HepG2 (cell line): Measurements from ENCODE around the gene BCAM. TPM values are rescaled to one million over a fixed set of nuclear protein-coding genes. Genes with fewer than 3 reads are reported as not detected.

Experiments used
- BCL6 ChIP-seq: IDR thresholded peaks from 2 replicates; pipeline ENCODE4 v1.6.1; 2016; ENCODE audit warnings: missing genetic modification reagents, missing compliant biosample characterization
- EP300 ChIP-seq, 3 experiments: sonication (generic) in 1 of 3; formaldehyde crosslinking in 1 of 3; IDR thresholded peaks; 2 replicates each; pipeline versions ENCODE4 v1.5.1 to v1.6.1; 2011 to 2020; ENCODE audit warnings: low read depth in 2 of 3, low read length in 2 of 3, borderline replicate concordance in 1 of 3, improper control_type of control experiment in 1 of 3, mild to moderate bottlenecking in 1 of 3, missing genetic modification reagents in 1 of 3, moderate library complexity in 1 of 3
- HNRNPH1 ChIP-seq: fragments of 200-400 bp; formaldehyde crosslinking; optimal IDR thresholded peaks from 2 replicates; pipeline ENCODE3; 2017; ENCODE audit warnings: mild to moderate bottlenecking, low read depth, low read length
- KDM3A ChIP-seq: IDR thresholded peaks from 2 replicates; pipeline ENCODE4 v1.6.1; 2018; ENCODE audit warnings: low read depth, missing compliant biosample characterization
- MAFK ChIP-seq, 2 experiments: IDR thresholded peaks in 1 of 2; conservative IDR thresholded peaks in 1 of 2; 2 replicates each; pipeline ENCODE4 v1.6.1; 2011; ENCODE audit warnings: improper control_type of control experiment in 2 of 2, low read length in 2 of 2
- RAD51 ChIP-seq: fragments of 450-650 bp; IDR thresholded peaks from 2 replicates; pipeline ENCODE4 v1.6.1; 2016; ENCODE audit warnings: borderline replicate concordance
- SIX1 ChIP-seq: sonication (generic); formaldehyde crosslinking; IDR thresholded peaks from 2 replicates; pipeline ENCODE4 v1.4.0; 2020; ENCODE audit warnings: missing genetic modification reagents, borderline replicate concordance
- SMAD1 ChIP-seq: sonication (generic); formaldehyde crosslinking; IDR thresholded peaks from 2 replicates; pipeline ENCODE4 v1.4.0; 2020; ENCODE audit warnings: missing genetic modification reagents, low read depth, mild to moderate bottlenecking, borderline replicate concordance
- SRF ChIP-seq: IDR thresholded peaks from 2 replicates; pipeline ENCODE4 v1.6.1; 2011; ENCODE audit warnings: mild to moderate bottlenecking, low read depth, low read length, moderate library complexity
- YEATS4 ChIP-seq: sonication (generic); formaldehyde crosslinking; IDR thresholded peaks from 2 replicates; pipeline ENCODE4 v1.4.0; 2020; ENCODE audit warnings: missing genetic modification reagents, borderline replicate concordance
- YY1 ChIP-seq: IDR thresholded peaks from 2 replicates; pipeline ENCODE4 v1.6.1; 2011; ENCODE audit warnings: low read length, low read depth, moderate library complexity, mild to moderate bottlenecking; ENCODE audit not compliant: insufficient read depth, insufficient replicate concordance
- ZNF282 ChIP-seq: fragments of 450-650 bp; IDR thresholded peaks from 2 replicates; pipeline ENCODE4 v1.6.1; 2018; ENCODE audit not compliant: partially characterized antibody
- ZNF674 ChIP-seq: sonication (generic); formaldehyde crosslinking; IDR thresholded peaks from 2 replicates; pipeline ENCODE4 v1.5.0; 2020; ENCODE audit warnings: low read depth, mild to moderate bottlenecking, missing genetic modification reagents
- ZNF788 ChIP-seq: sonication (generic); formaldehyde crosslinking; IDR thresholded peaks from 2 replicates; pipeline ENCODE4 v1.5.0; 2020; ENCODE audit warnings: mild to moderate bottlenecking, missing genetic modification reagents, borderline replicate concordance
- ZNF790 ChIP-seq: sonication (generic); formaldehyde crosslinking; IDR thresholded peaks from 2 replicates; pipeline ENCODE4 v1.8.0; 2022; ENCODE audit warnings: missing genetic modification reagents, mild to moderate bottlenecking, borderline replicate concordance
- polyA plus RNA-seq, 8 experiments: library from polyadenylated mRNA; depleted of rRNA in 3 of 8; stranded (reverse) in 7 of 8; unstranded in 1 of 8; fragments of >200 nt; fragmentation: Illumina TruSeq in 4 of 8; extraction: Trizol in 4 of 8; gene quantifications; 2 replicates each; pipeline versions ENCODE4 v1.2.1 to v1.2.3, GENCODE V29; 2011 to 2016; ENCODE audit warnings: low read depth in 4 of 8, missing spikeins in 1 of 8, mixed read lengths in 1 of 8; ENCODE audit not compliant: insufficient read depth in 1 of 8
- total RNA-seq, 5 experiments: library from RNA; depleted of rRNA; stranded (reverse); fragments of >200 nt; fragmentation: Illumina TruSeq; extraction: Trizol; gene quantifications; 2 replicates each; pipeline ENCODE4 v1.2.3, GENCODE V29; 2016; ENCODE audit warnings: low read depth in 1 of 5
- TF ChIP-seq, protein P1 (sequence below): sonication (generic); formaldehyde crosslinking; IDR thresholded peaks from 2 replicates; pipeline ENCODE4 v1.4.0; 2020; ENCODE audit warnings: missing genetic modification reagents
- TF ChIP-seq, protein P2 (sequence below): IDR thresholded peaks from 2 replicates; pipeline ENCODE4 v1.6.1; 2012; ENCODE audit warnings: inconsistent platforms
- TF ChIP-seq, protein P3 (sequence below): sonication (generic); formaldehyde crosslinking; IDR thresholded peaks from 2 replicates; pipeline ENCODE4 v1.4.0; 2020; ENCODE audit warnings: missing genetic modification reagents, mild to moderate bottlenecking, borderline replicate concordance
- TF ChIP-seq, protein P4 (sequence below): IDR thresholded peaks from 2 replicates; pipeline ENCODE4 v1.6.1; 2018; ENCODE audit warnings: missing genetic modification reagents, mild to moderate bottlenecking, missing compliant biosample characterization
- TF ChIP-seq, protein P5 (sequence below): sonication (generic); formaldehyde crosslinking; IDR thresholded peaks from 2 replicates; pipeline ENCODE4 v1.4.0; 2020; ENCODE audit warnings: missing genetic modification reagents

Gene BCAM
- total and polyA plus RNA-seq, 2 of the 13 experiments (the other 11 are each of a cell fraction or from before 2014, with no cell fraction given), result 51.2 to 62.7 TPM

DNA sequence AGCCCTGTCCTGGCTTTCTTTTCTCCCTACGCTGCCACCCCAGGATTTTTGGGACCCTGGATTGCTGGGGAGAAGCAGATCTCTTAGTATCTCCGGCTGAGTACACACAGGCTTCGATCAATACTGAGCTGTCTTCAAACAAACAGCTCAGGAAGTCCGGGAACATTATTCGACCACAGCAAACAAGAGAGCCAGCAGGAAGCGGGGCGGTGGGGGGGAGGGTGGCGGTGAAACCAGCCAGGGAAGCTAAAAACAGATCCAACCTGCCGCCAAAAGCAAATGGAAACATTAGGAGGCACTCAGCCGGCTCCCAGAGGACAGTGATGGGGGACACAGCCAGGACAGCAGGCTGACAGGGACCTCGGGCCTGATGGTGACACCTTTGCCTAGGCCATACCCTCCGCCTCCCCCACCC, 12.2 kb upstream of the BCAM start (continued):
- TF ChIP-seq, protein P1, sequence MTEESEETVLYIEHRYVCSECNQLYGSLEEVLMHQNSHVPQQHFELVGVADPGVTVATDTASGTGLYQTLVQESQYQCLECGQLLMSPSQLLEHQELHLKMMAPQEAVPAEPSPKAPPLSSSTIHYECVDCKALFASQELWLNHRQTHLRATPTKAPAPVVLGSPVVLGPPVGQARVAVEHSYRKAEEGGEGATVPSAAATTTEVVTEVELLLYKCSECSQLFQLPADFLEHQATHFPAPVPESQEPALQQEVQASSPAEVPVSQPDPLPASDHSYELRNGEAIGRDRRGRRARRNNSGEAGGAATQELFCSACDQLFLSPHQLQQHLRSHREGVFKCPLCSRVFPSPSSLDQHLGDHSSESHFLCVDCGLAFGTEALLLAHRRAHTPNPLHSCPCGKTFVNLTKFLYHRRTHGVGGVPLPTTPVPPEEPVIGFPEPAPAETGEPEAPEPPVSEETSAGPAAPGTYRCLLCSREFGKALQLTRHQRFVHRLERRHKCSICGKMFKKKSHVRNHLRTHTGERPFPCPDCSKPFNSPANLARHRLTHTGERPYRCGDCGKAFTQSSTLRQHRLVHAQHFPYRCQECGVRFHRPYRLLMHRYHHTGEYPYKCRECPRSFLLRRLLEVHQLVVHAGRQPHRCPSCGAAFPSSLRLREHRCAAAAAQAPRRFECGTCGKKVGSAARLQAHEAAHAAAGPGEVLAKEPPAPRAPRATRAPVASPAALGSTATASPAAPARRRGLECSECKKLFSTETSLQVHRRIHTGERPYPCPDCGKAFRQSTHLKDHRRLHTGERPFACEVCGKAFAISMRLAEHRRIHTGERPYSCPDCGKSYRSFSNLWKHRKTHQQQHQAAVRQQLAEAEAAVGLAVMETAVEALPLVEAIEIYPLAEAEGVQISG (CRISPR knock-in tag), result peak; percentile 56
- no peak for TF ChIP-seq HNRNPH1
- no peak for TF ChIP-seq ZNF282
- peak; percentile 71; the same call in 1 of the 2 replicates for TF ChIP-seq SMAD1
- TF ChIP-seq, protein P2, sequence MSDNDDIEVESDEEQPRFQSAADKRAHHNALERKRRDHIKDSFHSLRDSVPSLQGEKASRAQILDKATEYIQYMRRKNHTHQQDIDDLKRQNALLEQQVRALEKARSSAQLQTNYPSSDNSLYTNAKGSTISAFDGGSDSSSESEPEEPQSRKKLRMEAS, result peak; percentile 40; the same call in 1 of the 2 replicates
- TF ChIP-seq, protein P3, sequence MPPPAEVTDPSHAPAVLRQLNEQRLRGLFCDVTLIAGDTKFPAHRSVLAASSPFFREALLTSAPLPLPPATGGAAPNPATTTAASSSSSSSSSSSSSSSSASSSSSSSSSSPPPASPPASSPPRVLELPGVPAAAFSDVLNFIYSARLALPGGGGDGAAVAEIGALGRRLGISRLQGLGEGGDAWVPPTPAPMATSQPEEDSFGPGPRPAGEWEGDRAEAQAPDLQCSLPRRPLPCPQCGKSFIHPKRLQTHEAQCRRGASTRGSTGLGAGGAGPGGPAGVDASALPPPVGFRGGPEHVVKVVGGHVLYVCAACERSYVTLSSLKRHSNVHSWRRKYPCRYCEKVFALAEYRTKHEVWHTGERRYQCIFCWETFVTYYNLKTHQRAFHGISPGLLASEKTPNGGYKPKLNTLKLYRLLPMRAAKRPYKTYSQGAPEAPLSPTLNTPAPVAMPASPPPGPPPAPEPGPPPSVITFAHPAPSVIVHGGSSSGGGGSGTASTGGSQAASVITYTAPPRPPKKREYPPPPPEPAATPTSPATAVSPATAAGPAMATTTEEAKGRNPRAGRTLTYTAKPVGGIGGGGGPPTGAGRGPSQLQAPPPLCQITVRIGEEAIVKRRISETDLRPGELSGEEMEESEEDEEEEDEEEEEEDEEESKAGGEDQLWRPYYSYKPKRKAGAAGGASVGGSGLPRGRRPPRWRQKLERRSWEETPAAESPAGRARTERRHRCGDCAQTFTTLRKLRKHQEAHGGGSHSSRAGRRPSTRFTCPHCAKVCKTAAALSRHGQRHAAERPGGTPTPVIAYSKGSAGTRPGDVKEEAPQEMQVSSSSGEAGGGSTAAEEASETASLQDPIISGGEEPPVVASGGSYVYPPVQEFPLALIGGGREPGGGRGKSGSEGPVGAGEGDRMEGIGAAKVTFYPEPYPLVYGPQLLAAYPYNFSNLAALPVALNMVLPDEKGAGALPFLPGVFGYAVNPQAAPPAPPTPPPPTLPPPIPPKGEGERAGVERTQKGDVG (CRISPR knock-in tag), result no peak
- peak; percentile 79; the same call in 1 of the 2 replicates for TF ChIP-seq SIX1 (CRISPR knock-in tag)
- TF ChIP-seq SRF, result no peak
- no peak for TF ChIP-seq ZNF674
- no peak for TF ChIP-seq RAD51
- TF ChIP-seq, protein P4, sequence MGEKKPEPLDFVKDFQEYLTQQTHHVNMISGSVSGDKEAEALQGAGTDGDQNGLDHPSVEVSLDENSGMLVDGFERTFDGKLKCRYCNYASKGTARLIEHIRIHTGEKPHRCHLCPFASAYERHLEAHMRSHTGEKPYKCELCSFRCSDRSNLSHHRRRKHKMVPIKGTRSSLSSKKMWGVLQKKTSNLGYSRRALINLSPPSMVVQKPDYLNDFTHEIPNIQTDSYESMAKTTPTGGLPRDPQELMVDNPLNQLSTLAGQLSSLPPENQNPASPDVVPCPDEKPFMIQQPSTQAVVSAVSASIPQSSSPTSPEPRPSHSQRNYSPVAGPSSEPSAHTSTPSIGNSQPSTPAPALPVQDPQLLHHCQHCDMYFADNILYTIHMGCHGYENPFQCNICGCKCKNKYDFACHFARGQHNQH (CRISPR knock-in tag), result peak; percentile 78; the same call in 1 of the 2 replicates
- peak in 1 of 2 experiments; percentile 90; a peak in 2 of 4 replicates for TF ChIP-seq EP300 (IDR thresholded peaks at IDR 0.05; ENCODE audit: low read depth in 2 of 2, low read length in 2 of 2)
- TF ChIP-seq EP300 (CRISPR knock-in tag; IDR thresholded peaks at IDR 0.05; ENCODE audit: borderline replicate concordance), result peak; percentile 76; the same call in 1 of the 2 replicates
- TF ChIP-seq YEATS4, result no peak
- TF ChIP-seq, protein P5, sequence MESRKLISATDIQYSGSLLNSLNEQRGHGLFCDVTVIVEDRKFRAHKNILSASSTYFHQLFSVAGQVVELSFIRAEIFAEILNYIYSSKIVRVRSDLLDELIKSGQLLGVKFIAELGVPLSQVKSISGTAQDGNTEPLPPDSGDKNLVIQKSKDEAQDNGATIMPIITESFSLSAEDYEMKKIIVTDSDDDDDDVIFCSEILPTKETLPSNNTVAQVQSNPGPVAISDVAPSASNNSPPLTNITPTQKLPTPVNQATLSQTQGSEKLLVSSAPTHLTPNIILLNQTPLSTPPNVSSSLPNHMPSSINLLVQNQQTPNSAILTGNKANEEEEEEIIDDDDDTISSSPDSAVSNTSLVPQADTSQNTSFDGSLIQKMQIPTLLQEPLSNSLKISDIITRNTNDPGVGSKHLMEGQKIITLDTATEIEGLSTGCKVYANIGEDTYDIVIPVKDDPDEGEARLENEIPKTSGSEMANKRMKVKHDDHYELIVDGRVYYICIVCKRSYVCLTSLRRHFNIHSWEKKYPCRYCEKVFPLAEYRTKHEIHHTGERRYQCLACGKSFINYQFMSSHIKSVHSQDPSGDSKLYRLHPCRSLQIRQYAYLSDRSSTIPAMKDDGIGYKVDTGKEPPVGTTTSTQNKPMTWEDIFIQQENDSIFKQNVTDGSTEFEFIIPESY (CRISPR knock-in tag), result peak; percentile 26; the same call in 1 of the 2 replicates
- no peak for TF ChIP-seq MAFK (conservative IDR thresholded peaks at IDR 0.05 in 1 of 2, IDR thresholded peaks at IDR 0.05 in 1 of 2; ENCODE audit: low read length in 2 of 2)
- peak; percentile 68; the same call in 1 of the 2 replicates for TF ChIP-seq KDM3A (CRISPR knock-in tag)
- no peak for TF ChIP-seq ZNF790 (CRISPR knock-in tag)
- peak; percentile 69 for TF ChIP-seq YY1
- peak; percentile 72 for TF ChIP-seq BCL6 (CRISPR knock-in tag)
- TF ChIP-seq ZNF788 (CRISPR knock-in tag), result peak; percentile 41; the same call in 1 of the 2 replicates
